Nephron (organoid): ENCODE results near the gene KHDC1.

Source experiments
- H3K27ac Mint-ChIP-seq, 3 experiments: 2 replicates each; pipeline ENCODE4 v1.8.0; 2020; ENCODE audit warnings: mixed read lengths in 3 of 3, mild to moderate bottlenecking in 2 of 3, moderate library complexity in 1 of 3
- H3K27me3 Mint-ChIP-seq: 2 replicates; pipeline ENCODE4 v1.8.0; 2021; ENCODE audit warnings: low read depth, mild to moderate bottlenecking, moderate library complexity, mixed read lengths
- H3K36me3 Mint-ChIP-seq: 2 replicates; pipeline ENCODE4 v1.8.0; 2020; ENCODE audit warnings: low read depth, mixed read lengths
- H3K4me1 Mint-ChIP-seq: 2 replicates; pipeline ENCODE4 v1.8.0; 2020; ENCODE audit warnings: mixed read lengths
- H3K4me3 Mint-ChIP-seq, 3 experiments: 2 replicates each; pipeline ENCODE4 v1.8.0; 2020; ENCODE audit warnings: mild to moderate bottlenecking in 3 of 3, mixed read lengths in 3 of 3, moderate library complexity in 2 of 3
- H3K9me3 Mint-ChIP-seq: 2 replicates; pipeline ENCODE4 v1.8.0; 2020; ENCODE audit warnings: mixed read lengths
- CTCF ChIP-seq, 3 experiments: fragments of 200-600 bp; sonication (generic); IDR thresholded peaks; one replicate each; pipeline ENCODE4 v1.5.0; 2021; ENCODE audit warnings: antibody characterized with exemption in 3 of 3; ENCODE audit not compliant: unreplicated experiment in 3 of 3

KHDC1 gene

GRCh38 chr6:73227606-73228255 is 35.3 kb downstream of the KHDC1 start:
- Mint-ChIP-seq H3K4me1 (no peaks in the 10 kb centered on the region), H3K27me3 (no peaks in the 10 kb centered on the region), H3K27ac (no peak overlapping the region), H3K4me3 (no peak overlapping the region), H3K9me3 (no peaks in the 10 kb centered on the region), H3K36me3 (peaks cover 9% of the 10 kb centered on the region)
- no peak for TF ChIP-seq CTCF (IDR thresholded peaks at IDR 0.05; ENCODE audit: unreplicated experiment in 3 of 3)

GRCh38 chr6:73225396-73225795 is 37.6 kb downstream of the KHDC1 start, which contains the start of gene KHDC1L:
Gene KHDC1L, minus strand, starts transcription at chr6:73225496. Its CDS starts 88 bp downstream, at chr6:73225408.
- peaks cover 9% of the 10 kb centered on the region for H3K36me3 Mint-ChIP-seq
- no peak for TF ChIP-seq CTCF (IDR thresholded peaks at IDR 0.05; ENCODE audit: unreplicated experiment in 3 of 3)
- no peaks in the 10 kb centered on the region for H3K9me3 Mint-ChIP-seq
- H3K27ac Mint-ChIP-seq: no peak within 1 kb of the TSS
- no peaks in the 10 kb centered on the region for H3K4me1 Mint-ChIP-seq
- H3K4me3 Mint-ChIP-seq: no peak within 1 kb of the TSS
- H3K27me3 Mint-ChIP-seq: no peaks in the 10 kb centered on the region

- TF ChIP-seq CTCF (IDR thresholded peaks at IDR 0.05; ENCODE audit: unreplicated experiment in 3 of 3): no peak
- Mint-ChIP-seq H3K27ac (no peak overlapping the region), H3K4me1 (no peaks in the 10 kb centered on the region), H3K36me3 (no peaks in the 10 kb centered on the region), H3K27me3 (no peaks in the 10 kb centered on the region), H3K9me3 (no peaks in the 10 kb centered on the region), H3K4me3 (no peak overlapping the region)
Observed at GRCh38 chr6:73216859-73217258, 46.1 kb downstream of the KHDC1 start.

- no peak overlapping the region for H3K27ac Mint-ChIP-seq
- H3K36me3 Mint-ChIP-seq: no peaks in the 10 kb centered on the region
- no peak overlapping the region for H3K4me3 Mint-ChIP-seq
- TF ChIP-seq CTCF (IDR thresholded peaks at IDR 0.05; ENCODE audit: unreplicated experiment in 3 of 3): no peak
- H3K4me1 Mint-ChIP-seq: no peaks in the 10 kb centered on the region
- H3K27me3 Mint-ChIP-seq: no peaks in the 10 kb centered on the region
- peaks cover 4% of the 10 kb centered on the region for H3K9me3 Mint-ChIP-seq
Observed at GRCh38 chr6:73209117-73209516, 53.9 kb downstream of the KHDC1 start.

- H3K4me1 Mint-ChIP-seq: no peaks in the 10 kb centered on the region
- H3K27me3 Mint-ChIP-seq: no peaks in the 10 kb centered on the region
Observed at GRCh38 chr6:73207221-73207837, 55.7 kb downstream of the KHDC1 start.

More at GRCh38 chr6:73207221-73207837, 55.7 kb downstream of the KHDC1 start:
- no peak for TF ChIP-seq CTCF (IDR thresholded peaks at IDR 0.05; ENCODE audit: unreplicated experiment in 3 of 3)
- Mint-ChIP-seq H3K9me3 (peaks cover 4% of the 10 kb centered on the region), H3K36me3 (no peaks in the 10 kb centered on the region), H3K27ac (no peak overlapping the region), H3K4me3 (no peak overlapping the region)
